Measurements from ENCODE around the gene MS4A5.

- no peak for TF ChIP-seq CTCF (conservative IDR thresholded peaks at IDR 0.05; ENCODE audit: low read depth, low read length)
- TF ChIP-seq EZH2 (IDR thresholded peaks at IDR 0.05; ENCODE audit: low read length, unreplicated experiment): no peak
- no peak for TF ChIP-seq EZH2phosphoT487 (IDR thresholded peaks at IDR 0.05; ENCODE audit: borderline replicate concordance, low read length)
Observed at GRCh38 chr11:60493454-60493853, 64.1 kb downstream of the MS4A5 start.

Data from PC-3 (cell line).